NCI-H774 (cell line): ENCODE results near the gene TP53I13.

ENCODE experiments used
- DNase-seq: peaks from one replicate; lab custom pipeline; 2025; lab: John Stamatoyannopoulos, UW

The TP53I13 gene

GRCh38 chr17:29581583-29582253 is 13.2 kb downstream of the TP53I13 start:
- DNase-seq: no peak

DNA sequence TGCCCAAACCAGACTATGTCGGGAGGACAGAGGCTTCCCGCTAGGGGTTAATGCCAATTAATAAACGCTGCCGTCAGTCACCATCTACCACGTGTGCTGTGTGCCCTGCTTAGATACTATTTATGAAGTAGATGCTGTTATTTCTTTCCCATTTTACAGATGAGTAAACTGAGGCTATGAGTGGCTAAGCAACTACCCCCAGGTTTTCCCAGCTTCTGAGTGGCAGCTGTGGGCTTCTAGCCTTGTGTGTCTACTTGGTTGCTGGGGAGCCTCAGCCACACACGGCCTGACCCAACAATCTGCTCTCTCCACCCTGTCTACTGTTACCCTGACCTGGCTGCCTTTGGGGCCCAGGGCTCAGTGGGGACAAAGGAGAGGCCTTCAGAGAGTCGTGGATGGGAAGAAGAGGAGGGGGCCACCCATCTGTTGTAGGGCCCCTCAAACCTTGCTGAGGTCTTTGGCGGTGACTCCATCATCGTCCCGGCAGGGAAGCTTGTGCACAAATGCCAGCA is 13.8 kb downstream of the TP53I13 start:
- no peak for DNase-seq

GRCh38 chr17:29582772-29583171 is 14.3 kb downstream of the TP53I13 start:
- no peak for DNase-seq

GRCh38 chr17:29583324-29584248 is 15.1 kb downstream of the TP53I13 start:
- DNase-seq: no peak

DNA sequence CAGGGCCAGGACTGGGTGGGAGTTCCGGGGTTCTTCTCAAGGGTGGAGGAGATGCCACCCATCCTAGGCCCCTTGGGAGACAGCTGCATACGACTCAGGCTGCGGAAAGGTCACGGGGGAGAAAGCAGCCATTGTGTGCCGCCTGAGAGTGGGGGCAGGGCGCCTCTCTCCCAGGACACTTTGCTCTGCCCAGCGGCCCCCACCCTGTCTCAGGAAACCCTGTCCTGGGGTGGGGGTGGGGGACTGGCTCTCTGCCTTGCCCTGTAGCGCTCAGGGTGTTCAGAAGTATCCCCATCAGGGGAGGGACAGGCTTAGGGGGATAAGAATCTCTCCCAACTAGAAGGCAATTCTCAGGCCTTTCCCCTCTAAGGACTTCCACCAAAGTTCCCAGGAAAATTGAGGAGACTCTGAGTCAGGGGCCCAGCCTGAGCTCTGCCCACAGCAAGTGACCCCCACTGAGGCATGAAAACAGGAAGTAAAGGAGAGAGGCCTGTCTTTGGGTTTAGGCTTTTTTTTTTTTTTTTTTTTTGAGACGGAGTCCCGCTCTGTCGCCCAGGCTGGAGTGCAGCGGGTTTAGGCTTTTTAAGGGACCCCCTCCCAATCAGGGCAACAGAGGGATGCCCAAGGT is 16.1 kb downstream of the TP53I13 start:
- DNase-seq: no peak

DNA sequence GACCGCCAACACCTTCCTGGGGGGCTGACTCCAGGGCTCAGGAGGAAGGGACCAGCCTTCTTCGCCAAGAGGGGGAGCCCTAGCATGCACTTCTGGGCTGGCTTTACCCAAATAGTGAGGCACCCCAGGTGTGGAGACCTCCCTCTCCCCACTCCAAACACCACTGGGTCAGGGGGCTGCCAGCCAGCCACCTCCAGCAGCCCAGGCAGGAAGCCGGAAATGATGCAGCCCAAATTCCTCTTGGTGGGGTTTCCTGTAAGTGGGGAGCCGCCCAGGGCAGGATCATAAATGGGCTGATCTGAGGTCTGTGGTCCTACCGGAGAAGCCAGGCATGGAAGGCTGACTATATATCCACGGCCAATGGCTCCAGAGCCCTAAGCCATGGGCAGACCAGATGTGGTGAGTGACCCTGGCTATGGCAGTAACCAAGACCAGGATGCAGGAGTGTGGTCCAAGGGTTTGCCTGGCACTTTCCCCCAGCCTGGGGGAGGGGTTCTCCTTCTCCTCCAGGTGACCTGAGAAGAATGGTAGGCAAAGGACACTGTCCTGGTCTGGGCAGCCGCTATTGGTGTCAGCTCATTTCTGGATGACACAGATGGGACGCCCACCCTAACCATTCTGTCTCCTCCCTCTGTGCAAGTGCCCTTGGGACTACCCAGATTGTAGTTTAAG is 16.7 kb downstream of the TP53I13 start:
- DNase-seq: no peak

- DNase-seq: no peak
Measured at GRCh38 chr17:29586676-29587469, 18.4 kb downstream of the TP53I13 start.

DNA sequence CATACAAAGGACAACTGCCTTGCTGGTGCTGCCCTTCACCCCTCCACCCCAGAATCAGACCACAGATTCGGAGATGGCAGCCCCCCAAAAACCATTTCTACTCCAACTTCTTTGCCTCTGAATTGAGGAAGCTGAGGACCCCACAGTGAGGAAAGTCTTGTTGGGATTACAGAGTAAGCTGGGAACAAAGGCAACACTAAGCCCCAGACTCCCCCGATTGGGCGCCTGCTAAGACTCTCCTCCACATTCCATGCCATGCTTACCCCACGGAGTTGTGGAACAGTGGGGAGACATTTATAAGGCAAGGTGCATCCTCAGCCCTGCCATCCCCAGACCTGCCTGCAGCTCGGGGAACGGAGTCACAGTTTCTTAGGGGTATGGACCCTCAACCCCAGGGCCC is 19.1 kb downstream of the TP53I13 start:
- no peak for DNase-seq

- no peak for DNase-seq
Measured at GRCh38 chr17:29588017-29588561, 19.6 kb downstream of the TP53I13 start.

GRCh38 chr17:29588562-29589411 is 20.3 kb downstream of the TP53I13 start:
- DNase-seq: peak; percentile 21

GRCh38 chr17:29589524-29590410 is 21.3 kb downstream of the TP53I13 start, which contains the start of gene GIT1:
Gene GIT1 (minus strand): TSS chr17:29589648. CDS start chr17:29589378, 270 bp downstream.
- DNase-seq: peak; percentile 92

DNA sequence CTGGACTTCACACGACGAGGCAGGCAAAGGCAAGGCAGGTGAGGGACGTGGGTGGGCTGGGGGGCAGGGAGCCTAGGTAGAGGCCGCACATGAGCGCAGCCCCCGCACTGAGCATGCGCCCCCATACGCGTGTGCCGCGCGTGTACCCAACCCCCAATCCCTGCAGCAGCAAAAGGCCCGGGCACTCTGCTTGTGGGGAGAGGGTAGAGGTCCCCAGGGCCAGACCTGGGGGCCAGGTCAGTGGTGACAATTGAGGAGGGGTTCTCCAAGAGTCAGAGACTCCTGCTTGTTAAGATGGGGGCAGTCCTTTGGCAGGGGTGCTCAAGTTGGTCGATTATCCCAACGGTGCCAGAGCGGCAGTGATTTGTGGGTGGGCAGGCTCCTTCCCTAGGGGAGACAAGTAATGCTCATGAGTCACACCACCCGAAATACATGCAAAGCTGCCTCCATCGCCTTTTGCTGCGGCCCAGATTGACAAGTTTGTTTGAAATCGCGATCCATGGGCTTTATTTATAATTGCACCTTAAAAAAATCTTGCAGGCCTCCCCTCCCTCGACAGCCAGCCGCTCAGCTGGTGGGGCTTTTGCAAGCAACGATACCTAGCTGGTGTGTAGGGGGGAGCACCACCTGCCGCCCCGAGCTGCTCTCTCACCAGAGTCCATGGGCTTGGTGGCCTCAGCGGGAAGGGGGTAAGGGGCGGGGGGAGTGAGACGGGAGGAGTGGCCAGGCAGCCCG is 22.1 kb downstream of the TP53I13 start:
- DNase-seq: no peak

GRCh38 chr17:29591146-29591736 is 22.7 kb downstream of the TP53I13 start:
- peak; percentile 44 for DNase-seq

DNA sequence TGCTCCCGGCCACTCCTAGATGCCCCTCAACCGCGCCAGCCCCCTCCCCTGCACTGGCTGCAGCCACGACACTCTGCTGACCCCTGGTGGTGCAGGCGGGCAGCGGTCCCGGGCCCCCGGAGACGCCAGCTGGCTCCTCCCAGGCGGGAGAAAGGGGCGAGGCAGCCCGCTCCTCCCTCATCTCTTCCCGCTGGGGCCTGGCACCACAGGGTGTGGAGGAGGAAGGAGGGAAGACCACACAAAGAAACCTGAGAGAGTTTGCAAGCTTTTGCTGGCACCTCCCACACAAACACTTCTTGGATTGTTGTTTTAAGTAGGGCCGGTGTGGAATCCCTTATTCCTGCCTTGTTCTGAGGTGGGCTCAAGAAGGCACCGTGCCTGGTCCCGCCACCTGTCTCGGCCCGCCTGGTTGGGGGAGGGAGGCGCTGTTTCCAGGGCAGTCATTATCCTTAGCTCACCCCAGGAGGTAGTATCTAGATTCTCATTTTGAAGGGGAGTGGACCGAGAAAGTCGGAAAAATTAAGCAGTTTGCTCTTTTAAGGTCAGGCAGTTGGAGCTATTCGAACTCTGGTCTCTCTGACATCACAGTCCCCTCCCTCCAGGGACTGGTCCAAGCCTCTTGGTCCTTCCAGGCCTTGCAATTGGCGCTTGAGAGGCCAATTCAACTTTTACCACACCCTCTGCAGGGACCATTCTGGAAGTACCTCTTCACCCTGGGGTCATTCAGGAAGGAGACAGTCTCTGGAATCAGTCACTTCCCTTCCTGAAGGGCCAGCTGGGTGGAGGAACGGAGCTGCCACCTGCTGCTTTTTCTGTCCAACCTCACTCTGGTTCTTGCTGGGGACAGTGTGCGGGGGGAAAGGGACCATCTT is 23.5 kb downstream of the TP53I13 start:
- peak; percentile 88 for DNase-seq

DNA sequence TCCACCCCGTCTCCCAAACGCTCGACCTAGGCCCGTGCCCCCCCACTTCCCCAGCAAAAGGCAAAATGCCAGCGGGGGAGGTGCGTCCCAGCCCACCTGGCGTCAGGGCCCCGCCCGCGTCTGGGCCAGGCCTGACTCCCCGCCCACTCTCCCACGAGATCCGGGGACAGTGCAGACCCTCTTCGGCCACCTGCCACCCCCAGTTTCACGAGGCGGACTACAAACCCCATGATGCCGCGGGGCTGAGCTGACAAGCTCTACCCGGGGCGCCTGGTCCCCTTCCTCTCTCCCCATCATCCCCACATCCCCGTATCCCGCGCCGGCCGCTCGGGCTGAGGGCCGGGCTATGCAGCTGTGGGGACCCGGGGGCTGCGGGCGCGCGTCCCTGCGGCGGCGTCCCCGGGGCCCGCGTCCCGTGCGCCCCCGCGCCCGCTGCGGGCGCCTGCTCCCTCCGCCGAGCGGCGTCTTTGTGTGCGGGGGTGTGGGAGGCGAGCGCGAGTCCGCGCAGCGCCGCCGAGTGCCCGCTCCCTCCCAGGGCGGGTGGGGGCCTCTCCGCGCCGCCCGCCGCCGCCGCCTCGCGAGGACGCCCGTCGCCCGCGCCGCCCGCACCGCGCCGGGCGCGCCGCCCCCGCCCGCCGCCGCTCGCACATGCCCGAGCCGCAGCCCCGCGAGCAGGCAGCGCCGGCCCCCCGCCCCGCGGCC is 24.5 kb downstream of the TP53I13 start, which contains the start of gene ANKRD13B:
ANKRD13B (plus strand) TSS at position 283 of the 702 bp plus-strand sequence. CDS start 490 bp downstream, outside the sequence.
- peak; percentile 59 for DNase-seq
